Neural progenitor cell (in vitro differentiated cells): ENCODE measurements around the gene ARHGEF18. TPM values are rescaled to one million over a fixed set of nuclear protein-coding genes. Genes with fewer than 3 reads are reported as not detected.

ENCODE experiments used
- DNase-seq: peaks from one replicate; pipeline ENCODE4 v3.0.0-alpha.2; 2016; ENCODE audit warnings: low spot score
- H2AFZ ChIP-seq: fragments of 200-600 bp; sonication (generic); replicated peaks from 2 replicates; pipeline ENCODE4 v1.6.1; 2016; ENCODE audit warnings: antibody characterized with exemption
- H3F3A ChIP-seq: fragments of 200-600 bp; sonication (generic); 2 replicates; pipeline ENCODE4 v1.6.1; 2016; ENCODE audit warnings: antibody characterized with exemption, low read depth
- H3K27ac ChIP-seq: fragments of 200-600 bp; sonication (generic); 2 replicates; pipeline ENCODE4 v1.5.1; 2016; ENCODE audit warnings: mild to moderate bottlenecking
- H3K27me3 ChIP-seq: fragments of 200-600 bp; sonication (generic); 2 replicates; pipeline ENCODE4 v1.6.1; 2016; ENCODE audit warnings: mild to moderate bottlenecking, moderate library complexity
- H3K36me3 ChIP-seq: fragments of 200-600 bp; sonication (generic); 2 replicates; pipeline ENCODE4 v1.5.1; 2016
- H3K4me1 ChIP-seq: fragments of 200-600 bp; sonication (generic); 2 replicates; pipeline ENCODE4 v1.6.1; 2016; ENCODE audit warnings: mixed run types
- H3K4me2 ChIP-seq: fragments of 200-600 bp; sonication (generic); 2 replicates; pipeline ENCODE4 v1.6.1; 2016
- H3K4me3 ChIP-seq: fragments of 200-600 bp; sonication (generic); 2 replicates; pipeline ENCODE4 v1.5.1; 2016
- H3K79me2 ChIP-seq: fragments of 200-600 bp; sonication (generic); 2 replicates; pipeline ENCODE4 v1.6.1; 2016; ENCODE audit warnings: low read depth
- H3K9ac ChIP-seq: fragments of 200-600 bp; sonication (generic); 2 replicates; pipeline ENCODE4 v1.6.1; 2016
- H3K9me3 ChIP-seq: fragments of 200-600 bp; sonication (generic); 2 replicates; pipeline ENCODE4 v1.5.1; 2016; ENCODE audit warnings: low read depth
- H4K20me1 ChIP-seq: fragments of 200-600 bp; sonication (generic); 2 replicates; pipeline ENCODE4 v1.6.1; 2016; ENCODE audit warnings: low read depth
- H3K27ac Mint-ChIP-seq: 3 replicates; pipeline ENCODE4 v1.8.0; 2021; ENCODE audit warnings: mixed read lengths
- H3K27me3 Mint-ChIP-seq: 2 replicates; pipeline ENCODE4 v1.8.0; 2022; ENCODE audit warnings: low read depth, mild to moderate bottlenecking, inconsistent platforms, moderate library complexity, mixed read lengths; ENCODE audit not compliant: insufficient read depth
- H3K36me3 Mint-ChIP-seq: 3 replicates; pipeline ENCODE4 v1.8.0; 2021; ENCODE audit warnings: mixed read lengths
- H3K4me1 Mint-ChIP-seq: 3 replicates; pipeline ENCODE4 v1.8.0; 2021; ENCODE audit warnings: mixed read lengths
- H3K4me3 Mint-ChIP-seq: 3 replicates; pipeline ENCODE4 v1.8.0; 2021; ENCODE audit warnings: mild to moderate bottlenecking, moderate library complexity, mixed read lengths
- H3K9me3 Mint-ChIP-seq: 3 replicates; pipeline ENCODE4 v1.8.0; 2020; ENCODE audit warnings: mixed read lengths
- EZH2 ChIP-seq: fragments of 200-600 bp; sonication (generic); IDR thresholded peaks from 2 replicates; pipeline ENCODE4 v1.6.1; 2017; ENCODE audit warnings: antibody characterized with exemption, mild to moderate bottlenecking, moderate library complexity
- EZH2phosphoT487 ChIP-seq: fragments of 200-600 bp; sonication (generic); IDR thresholded peaks from 2 replicates; pipeline ENCODE4 v1.6.1; 2017; ENCODE audit warnings: antibody characterized with exemption
- total RNA-seq: library from RNA; depleted of rRNA; stranded (reverse); fragments of >200 nt; gene quantifications from 2 replicates; pipeline ENCODE4 v1.2.3, GENCODE V29; 2015; ENCODE audit warnings: low replicate concordance
- TF ChIP-seq, protein P1 (sequence below): fragments of 200-600 bp; sonication (generic); IDR thresholded peaks from 2 replicates; pipeline ENCODE4 v1.5.1; 2017; ENCODE audit warnings: antibody characterized with exemption, mild to moderate bottlenecking

The ARHGEF18 gene
- total RNA-seq, 1 donor from 2014 or later, result 13.6 TPM

- Mint-ChIP-seq H3K4me3 (peak overlapping the region; percentile 11), H3K9me3 (no peaks in the 10 kb centered on the region), H3K27ac (peak overlapping the region; percentile 30), H3K36me3 (no peaks in the 10 kb centered on the region), H3K27me3 (peaks cover 6% of the 10 kb centered on the region), H3K4me1 (peaks cover 11% of the 10 kb centered on the region)
- no peak overlapping the region for H3K27ac ChIP-seq
- H3K36me3 ChIP-seq, result no peaks in the 10 kb centered on the region
- H3K9me3 ChIP-seq, result no peaks in the 10 kb centered on the region
- H3K79me2 ChIP-seq, result peaks cover 17% of the 10 kb centered on the region
- H3K4me2 ChIP-seq, result no peak overlapping the region
- peaks cover 6% of the 10 kb centered on the region for H3K4me1 ChIP-seq
- no peak for DNase-seq
- H3F3A ChIP-seq, result no peaks in the 10 kb centered on the region
- H2AFZ ChIP-seq, result no peak overlapping the region
- H3K4me3 ChIP-seq, result no peak overlapping the region
- H4K20me1 ChIP-seq, result peaks cover 8% of the 10 kb centered on the region
- TF ChIP-seq EZH2phosphoT487, result no peak
- TF ChIP-seq, protein P1, sequence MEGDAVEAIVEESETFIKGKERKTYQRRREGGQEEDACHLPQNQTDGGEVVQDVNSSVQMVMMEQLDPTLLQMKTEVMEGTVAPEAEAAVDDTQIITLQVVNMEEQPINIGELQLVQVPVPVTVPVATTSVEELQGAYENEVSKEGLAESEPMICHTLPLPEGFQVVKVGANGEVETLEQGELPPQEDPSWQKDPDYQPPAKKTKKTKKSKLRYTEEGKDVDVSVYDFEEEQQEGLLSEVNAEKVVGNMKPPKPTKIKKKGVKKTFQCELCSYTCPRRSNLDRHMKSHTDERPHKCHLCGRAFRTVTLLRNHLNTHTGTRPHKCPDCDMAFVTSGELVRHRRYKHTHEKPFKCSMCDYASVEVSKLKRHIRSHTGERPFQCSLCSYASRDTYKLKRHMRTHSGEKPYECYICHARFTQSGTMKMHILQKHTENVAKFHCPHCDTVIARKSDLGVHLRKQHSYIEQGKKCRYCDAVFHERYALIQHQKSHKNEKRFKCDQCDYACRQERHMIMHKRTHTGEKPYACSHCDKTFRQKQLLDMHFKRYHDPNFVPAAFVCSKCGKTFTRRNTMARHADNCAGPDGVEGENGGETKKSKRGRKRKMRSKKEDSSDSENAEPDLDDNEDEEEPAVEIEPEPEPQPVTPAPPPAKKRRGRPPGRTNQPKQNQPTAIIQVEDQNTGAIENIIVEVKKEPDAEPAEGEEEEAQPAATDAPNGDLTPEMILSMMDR, result no peak
- TF ChIP-seq EZH2, result no peak
- H3K9ac ChIP-seq, result no peak overlapping the region
- H3K27me3 ChIP-seq, result no peaks in the 10 kb centered on the region
These were observed 42.5 kb downstream of the ARHGEF18 start for GRCh38 chr19:7391218-7391670.

DNA sequence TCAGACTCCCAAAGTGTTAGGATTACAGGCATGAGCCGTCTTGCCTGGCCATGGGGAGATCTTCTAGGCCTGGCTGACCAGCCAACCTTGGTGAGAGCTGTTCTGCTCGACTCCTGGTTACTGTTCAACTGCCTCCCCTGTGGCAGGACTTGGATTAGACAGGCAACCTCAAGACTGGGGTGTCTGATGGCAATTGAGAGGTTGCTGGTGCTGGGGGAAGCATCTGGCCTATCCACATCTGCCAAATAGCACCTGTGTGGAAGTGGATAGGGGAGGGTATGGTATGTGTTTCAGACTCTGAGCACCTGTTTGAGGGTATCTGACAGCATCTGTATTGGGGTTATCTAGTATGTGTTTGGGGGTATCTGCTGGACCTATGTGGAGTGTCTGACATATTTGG lies 44.7 kb downstream of the ARHGEF18 start:
- no peaks in the 10 kb centered on the region for H3K9me3 ChIP-seq
- H3K9ac ChIP-seq, result no peak overlapping the region
- Mint-ChIP-seq H3K27me3 (peaks cover 8% of the 10 kb centered on the region), H3K4me3 (peak overlapping the region; percentile 94), H3K4me1 (peaks cover 12% of the 10 kb centered on the region), H3K36me3 (no peaks in the 10 kb centered on the region), H3K27ac (no peak overlapping the region), H3K9me3 (no peaks in the 10 kb centered on the region)
- H3K36me3 ChIP-seq, result no peaks in the 10 kb centered on the region
- DNase-seq, result no peak
- no peaks in the 10 kb centered on the region for H3K27me3 ChIP-seq
- TF ChIP-seq EZH2phosphoT487 (no peak), EZH2 (no peak)
- TF ChIP-seq, protein P1, result no peak
- peaks cover 40% of the 10 kb centered on the region for H3K79me2 ChIP-seq
- no peak overlapping the region for H3K4me3 ChIP-seq
- no peak overlapping the region for H3K4me2 ChIP-seq
- H3K27ac ChIP-seq, result no peak overlapping the region
- H3K4me1 ChIP-seq, result peaks cover 6% of the 10 kb centered on the region
- no peaks in the 10 kb centered on the region for H3F3A ChIP-seq
- peaks cover 8% of the 10 kb centered on the region for H4K20me1 ChIP-seq
- no peak overlapping the region for H2AFZ ChIP-seq

- TF ChIP-seq, protein P1, result no peak
- TF ChIP-seq EZH2, result no peak
- no peak for TF ChIP-seq EZH2phosphoT487
- Histone ChIP-seq H3K4me2 (peak overlapping the region; percentile 98), H3K79me2 (peaks cover 46% of the 10 kb centered on the region), H3F3A (no peaks in the 10 kb centered on the region), H3K36me3 (no peaks in the 10 kb centered on the region), H3K4me1 (peaks cover 6% of the 10 kb centered on the region), H3K27me3 (no peaks in the 10 kb centered on the region), H3K9me3 (no peaks in the 10 kb centered on the region), H3K27ac (no peak overlapping the region), H2AFZ (peak overlapping the region; percentile 85), H3K4me3 (peak overlapping the region; percentile 99), H3K9ac (peak overlapping the region; percentile 96), H4K20me1 (peaks cover 8% of the 10 kb centered on the region)
- Mint-ChIP-seq H3K4me1 (peaks cover 18% of the 10 kb centered on the region), H3K27ac (peak overlapping the region; percentile 37), H3K4me3 (peak overlapping the region; percentile 94), H3K9me3 (no peaks in the 10 kb centered on the region), H3K27me3 (peaks cover 8% of the 10 kb centered on the region), H3K36me3 (peaks cover 2% of the 10 kb centered on the region)
- no peak for DNase-seq
These were observed 45.4 kb downstream of the ARHGEF18 start for GRCh38 chr19:7393939-7394730.
